Uterus (tissue), 2 donors: Measurements from ENCODE around the gene CCDC195.

Experiments
- CTCF ChIP-seq, 4 experiments: fragments of 200-600 bp in 2 of 4; fragments of 450-650 bp in 2 of 4; sonication (generic) in 2 of 4; IDR thresholded peaks; one replicate each; pipeline ENCODE4 v1.5.1; 2016 to 2019; ENCODE audit warnings: antibody characterized with exemption in 4 of 4, mild to moderate bottlenecking in 2 of 4, moderate library complexity in 1 of 4
- POLR2A ChIP-seq, 2 donors: fragments of 450-650 bp; IDR thresholded peaks; one replicate each; pipeline ENCODE4 v1.6.1; 2016; ENCODE audit warnings: antibody characterized with exemption in 2 of 2, mild to moderate bottlenecking in 1 of 2, moderate library complexity in 1 of 2

- TF ChIP-seq CTCF (IDR thresholded peaks at IDR 0.05) (no peak), POLR2A (IDR thresholded peaks at IDR 0.05) (no peak)
These were observed 36.0 kb upstream of the CCDC195 start for GRCh38 chr2:224751996-224752698.
